Right lobe of liver (tissue), 6 donors: Measurements from ENCODE around the gene SCYGR8. TPM values are rescaled to one million over a fixed set of nuclear protein-coding genes. Genes with fewer than 3 reads are reported as not detected.
"Not testable (repeated sequence)": the region's sequence is repeated elsewhere in the genome, so short reads cannot be mapped to it uniquely, and the experiment has no call there.

Experiments
- ATAC-seq, 4 donors: fragments of 200-7000 bp; cut with Tn5 transposase; one replicate each; pipeline ENCODE4 v1.9.1; 2020; ENCODE audit warnings: mild to moderate bottlenecking in 4 of 4, moderate library complexity in 4 of 4
- DNase-seq, 3 donors: peaks; one replicate each; pipeline ENCODE4 v3.0.0-alpha.2; 2020
- H3K27ac ChIP-seq, 3 donors: fragments of 200-600 bp; one replicate each; pipeline ENCODE4 v1.8.0; 2022
- H3K27me3 ChIP-seq, 2 donors: fragments of 200-600 bp; one replicate each; pipeline ENCODE4 v1.8.0; 2022
- H3K36me3 ChIP-seq, 4 donors: fragments of 200-600 bp; sonication (generic) in 1 of 4; one replicate each; pipeline versions ENCODE4 v1.5.1 to v1.8.0; 2017 to 2022; ENCODE audit warnings: control low read depth in 1 of 4
- H3K4me1 ChIP-seq, 4 donors: fragments of 200-600 bp; sonication (generic) in 1 of 4; one replicate each; pipeline versions ENCODE4 v1.5.1 to v1.8.0; 2017 to 2022; ENCODE audit warnings: control low read depth in 1 of 4
- H3K4me3 ChIP-seq, 3 donors: fragments of 200-600 bp; one replicate each; pipeline ENCODE4 v1.8.0; 2022
- H3K9me3 ChIP-seq, 4 donors: fragments of 200-600 bp; sonication (generic) in 1 of 4; one replicate each; pipeline versions ENCODE4 v1.5.1 to v1.8.0; 2017 to 2022; ENCODE audit warnings: control low read depth in 1 of 4
- POLR2A ChIP-seq: fragments of 450-650 bp; IDR thresholded peaks from one replicate; pipeline ENCODE4 v1.6.1; 2017; ENCODE audit warnings: antibody characterized with exemption, mild to moderate bottlenecking
- WGBS: methylation state at CpG from one replicate; pipeline ENCODE4 v1.1.6; 2018; ENCODE audit warnings: low coverage, low lambda C conversion rate; ENCODE audit not compliant: insufficient coverage; ENCODE audit errors: missing lambda C conversion rate; 5-methylcytosine and 5-hydroxymethylcytosine counted together
- intact Hi-C, 2 donors: fragments of 100-400 bp; cut with DNase I; formaldehyde crosslinking; loops; one replicate each; pipeline versions ENCODE4 v1.11.2 to v1.14.1; 2022
- total RNA-seq, 6 experiments: library from RNA; depleted of rRNA in 2 of 6; stranded (reverse); fragments of >200 nt in 2 of 6; fragmentation: NEBNext Ultra II Directional in 3 of 6; extraction: Animal tissue kit (Norgen Biotek cat#: 25700) in 3 of 6; gene quantifications; one replicate each; pipeline versions ENCODE4 v1.1.0 to v1.2.4, GENCODE V29; 2016 to 2023
- TF ChIP-seq, protein P1 (sequence below), 4 donors: fragments of 200-600 bp in 3 of 4; fragments of 450-650 bp in 1 of 4; IDR thresholded peaks; one replicate each; pipeline versions ENCODE4 v1.5.1 to v1.8.0; 2016 to 2022; ENCODE audit warnings: antibody characterized with exemption in 4 of 4, mild to moderate bottlenecking in 2 of 4
- donor health status: DM: no; HTN: yes; CAD: no.
- donor health status: DM: no; HTN: no; CAD: no.
- donor health status: DM: no; HTN: no; CAD: no.
- donor health status: DM: no; HTN: yes; CAD: no.
- donor health status: DM: no; HTN: yes; CAD: no.

SCYGR8 gene
- total RNA-seq, 6 experiments from 2014 or later, result not detected

DNA sequence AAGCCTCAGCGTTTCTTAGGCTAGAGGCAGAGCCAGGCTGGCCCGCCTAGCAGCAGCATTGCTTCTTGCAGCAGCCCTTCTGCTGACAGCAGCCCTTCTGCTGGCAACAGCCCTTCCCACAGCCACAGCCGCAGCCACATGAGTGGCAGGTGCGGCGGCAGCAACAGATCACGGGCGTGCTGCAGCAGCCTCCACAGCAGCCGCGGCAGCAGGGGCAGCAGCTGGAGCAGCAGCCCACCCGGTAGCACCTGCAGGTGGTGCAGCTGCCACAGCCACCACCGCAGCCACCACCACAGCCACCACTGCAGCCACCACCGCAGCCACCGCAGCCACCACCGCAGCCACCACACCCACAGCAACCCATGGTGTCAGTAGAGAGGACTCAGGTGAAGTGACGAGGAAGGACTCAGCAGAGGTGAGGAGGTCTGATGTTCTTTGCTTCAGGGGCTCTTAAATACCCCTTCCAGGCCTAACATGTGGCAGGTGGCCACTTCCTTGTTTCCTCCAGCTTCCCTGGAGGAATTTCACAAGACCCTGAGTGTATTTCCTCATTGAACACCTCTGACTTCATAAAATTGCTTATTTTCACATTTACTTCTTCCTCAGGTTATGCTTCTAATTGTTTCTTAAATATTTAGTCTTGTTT, 21.2 kb upstream of the SCYGR8 start, which contains the start of gene SCYGR6:
TSS of gene SCYGR6 (minus strand) at position 364 of the 646 bp plus-strand sequence. CDS start at position 364, 0 bp downstream.
- ATAC-seq (no peak), DNase-seq (no peak)
- Histone ChIP-seq H3K27me3 (no peaks in the 10 kb centered on the region), H3K27ac (no peak within 1 kb of the TSS), H3K36me3 (no peaks in the 10 kb centered on the region), H3K9me3 (no peaks in the 10 kb centered on the region), H3K4me3 (no peak within 1 kb of the TSS), H3K4me1 (peaks cover 0 to under 1% (median 0%) of the 10 kb centered on the region in 4 donors)
- no CpG with 5 or more reads among the region's 15 CpGs for WGBS
- TF ChIP-seq, protein P1, sequence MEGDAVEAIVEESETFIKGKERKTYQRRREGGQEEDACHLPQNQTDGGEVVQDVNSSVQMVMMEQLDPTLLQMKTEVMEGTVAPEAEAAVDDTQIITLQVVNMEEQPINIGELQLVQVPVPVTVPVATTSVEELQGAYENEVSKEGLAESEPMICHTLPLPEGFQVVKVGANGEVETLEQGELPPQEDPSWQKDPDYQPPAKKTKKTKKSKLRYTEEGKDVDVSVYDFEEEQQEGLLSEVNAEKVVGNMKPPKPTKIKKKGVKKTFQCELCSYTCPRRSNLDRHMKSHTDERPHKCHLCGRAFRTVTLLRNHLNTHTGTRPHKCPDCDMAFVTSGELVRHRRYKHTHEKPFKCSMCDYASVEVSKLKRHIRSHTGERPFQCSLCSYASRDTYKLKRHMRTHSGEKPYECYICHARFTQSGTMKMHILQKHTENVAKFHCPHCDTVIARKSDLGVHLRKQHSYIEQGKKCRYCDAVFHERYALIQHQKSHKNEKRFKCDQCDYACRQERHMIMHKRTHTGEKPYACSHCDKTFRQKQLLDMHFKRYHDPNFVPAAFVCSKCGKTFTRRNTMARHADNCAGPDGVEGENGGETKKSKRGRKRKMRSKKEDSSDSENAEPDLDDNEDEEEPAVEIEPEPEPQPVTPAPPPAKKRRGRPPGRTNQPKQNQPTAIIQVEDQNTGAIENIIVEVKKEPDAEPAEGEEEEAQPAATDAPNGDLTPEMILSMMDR (IDR thresholded peaks at IDR 0.05), result no peak
- no peak for TF ChIP-seq POLR2A
- intact Hi-C loops, result no loop called here

DNA sequence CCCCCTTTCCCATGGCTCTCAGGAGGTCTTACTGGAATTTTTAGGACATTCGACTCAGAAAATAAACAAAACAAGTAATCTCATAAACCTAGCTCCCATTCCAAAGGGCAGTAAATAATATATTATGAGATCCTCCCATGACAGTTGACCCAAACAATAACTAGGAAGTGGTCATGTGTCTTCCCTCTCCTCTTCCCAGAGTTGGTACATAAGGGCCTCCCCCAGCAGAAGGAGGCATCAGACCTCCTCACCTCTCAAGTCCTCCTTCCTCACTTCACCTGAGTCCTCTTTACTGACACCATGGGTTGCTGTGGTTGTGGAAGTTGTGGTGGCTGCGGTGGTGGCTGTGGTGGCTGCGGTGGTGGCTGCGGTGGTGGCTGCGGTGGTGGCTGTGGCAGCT, 17.7 kb upstream of the SCYGR8 start, which contains the start of gene SCYGR7:
TSS of gene SCYGR7 (plus strand) at position 301 of the 400 bp plus-strand sequence. CDS start at position 301, 0 bp downstream.
- no peak within 1 kb of the TSS for H3K27ac ChIP-seq
- no peaks in the 10 kb centered on the region for H3K9me3 ChIP-seq
- H3K4me1 ChIP-seq, result no peaks in the 10 kb centered on the region
- TF ChIP-seq POLR2A, result no peak
- TF ChIP-seq, protein P1 (IDR thresholded peaks at IDR 0.05), result no peak
- H3K36me3 ChIP-seq, result no peaks in the 10 kb centered on the region
- whole genome bisulfite sequencing, result 79% methylated on average over 1 of the region's 5 CpGs
- H3K4me3 ChIP-seq, result no peak within 1 kb of the TSS
- no peak for DNase-seq
- no peaks in the 10 kb centered on the region for H3K27me3 ChIP-seq
- no peak for ATAC-seq
- intact Hi-C loops, result no loop called here

DNA sequence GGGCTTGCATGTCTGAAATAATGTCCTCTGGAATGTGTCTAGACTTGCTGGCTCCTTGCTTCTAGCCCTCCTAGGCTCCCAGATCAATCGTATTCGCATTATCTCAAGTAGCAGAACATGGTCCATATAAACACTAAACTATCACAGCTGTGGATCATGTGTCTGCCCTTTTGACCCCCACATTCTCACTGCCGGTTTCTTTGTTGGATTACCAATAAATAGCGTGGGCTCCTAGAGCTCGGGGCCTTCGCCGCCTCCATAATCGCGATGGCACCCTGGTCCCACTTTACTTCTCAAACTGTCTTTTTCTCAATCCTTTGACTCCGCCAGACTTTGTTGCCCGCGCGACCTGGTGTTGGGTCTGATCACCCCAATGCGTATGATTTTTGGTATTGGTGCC, 6.3 kb upstream of the SCYGR8 start:
- no peaks in the 10 kb centered on the region for H3K9me3 ChIP-seq
- H3K27me3 ChIP-seq, result no peaks in the 10 kb centered on the region
- 77% methylated on average over 14 of the region's 14 CpGs for WGBS
- no peaks in the 10 kb centered on the region for H3K36me3 ChIP-seq
- DNase-seq (no peak), ATAC-seq (no peak)
- no peak overlapping the region for H3K4me3 ChIP-seq
- intact Hi-C loops, result no loop called here
- no peak overlapping the region for H3K27ac ChIP-seq
- H3K4me1 ChIP-seq, result no peaks in the 10 kb centered on the region
- TF ChIP-seq, protein P1 (IDR thresholded peaks at IDR 0.05), result no peak
- TF ChIP-seq POLR2A, result no peak

DNA sequence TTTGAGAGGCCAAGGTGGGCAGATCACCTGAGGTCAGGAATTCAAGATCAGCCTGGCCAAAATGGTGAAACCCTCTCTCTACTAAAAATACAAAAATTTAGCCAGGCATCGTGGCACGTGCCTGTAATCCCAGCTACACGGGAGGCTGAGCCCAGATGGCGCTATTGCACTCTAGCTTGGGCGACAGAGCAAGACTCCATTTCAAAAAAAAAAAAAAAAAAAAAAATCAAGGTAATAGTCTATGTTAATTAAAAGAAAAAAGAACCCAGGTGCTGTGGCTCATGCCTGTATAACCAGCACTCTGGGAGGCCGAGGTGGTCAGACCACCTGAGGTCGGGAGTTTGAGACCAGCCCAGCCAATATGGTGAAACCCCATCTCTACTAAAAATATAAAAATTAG, 5.0 kb upstream of the SCYGR8 start:
- H3K4me1 ChIP-seq, ATAC-seq, H3K36me3 ChIP-seq, H3K4me3 ChIP-seq, H3K27ac ChIP-seq, H3K9me3 ChIP-seq, intact Hi-C loops, H3K27me3 ChIP-seq, DNase-seq: not testable (repeated sequence)
- 78% methylated on average over 4 of the region's 7 CpGs for WGBS

DNA sequence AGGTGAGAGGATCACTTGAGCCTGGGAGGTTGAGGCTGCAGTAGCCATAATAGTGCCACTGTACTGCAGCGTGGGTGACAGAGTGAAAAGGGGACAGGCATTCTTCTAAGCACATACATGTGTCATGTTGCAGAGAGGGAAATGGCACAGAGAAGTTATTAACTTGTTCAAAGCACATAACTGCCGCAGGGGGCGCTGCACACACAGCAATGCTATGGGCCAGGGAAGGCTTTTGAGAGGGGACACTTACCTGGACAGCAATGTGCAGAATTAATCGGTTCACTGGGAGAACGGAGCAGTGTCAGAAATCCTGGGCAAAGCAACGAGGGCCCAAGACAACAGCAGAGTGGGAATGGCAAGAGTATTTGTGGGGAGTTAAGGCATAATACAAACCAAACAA, 2.4 kb downstream of the SCYGR8 start:
- Histone ChIP-seq H3K36me3 (no peaks in the 10 kb centered on the region), H3K4me1 (no peaks in the 10 kb centered on the region), H3K9me3 (no peaks in the 10 kb centered on the region), H3K27ac (no peak overlapping the region), H3K27me3 (no peaks in the 10 kb centered on the region), H3K4me3 (no peak overlapping the region)
- WGBS, result 76% methylated on average over 6 of the region's 6 CpGs
- intact Hi-C loops, result no loop called here
- TF ChIP-seq, protein P1 (IDR thresholded peaks at IDR 0.05), result no peak
- TF ChIP-seq POLR2A, result no peak
- DNase-seq (no peak), ATAC-seq (no peak)

DNA sequence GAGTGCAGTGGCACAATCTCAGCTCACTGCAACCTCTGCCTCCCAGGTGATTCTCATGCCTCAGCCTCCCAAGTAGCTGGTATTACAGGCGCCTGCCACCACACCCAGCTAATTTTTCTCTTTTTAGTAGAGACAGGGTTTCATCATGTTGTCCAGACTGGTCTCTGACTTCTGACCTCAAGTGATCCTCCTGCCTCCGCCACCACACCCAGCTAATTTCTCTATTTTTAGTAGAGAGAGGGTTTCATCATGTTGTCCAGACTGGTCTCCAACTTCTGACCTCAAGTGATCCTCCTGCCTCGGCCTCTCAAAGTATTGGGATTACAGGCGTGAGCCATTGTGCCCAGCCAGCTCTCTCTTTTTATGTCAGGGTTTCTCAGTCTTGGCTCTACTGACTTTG, 10.6 kb downstream of the SCYGR8 start:
- 62% methylated on average over 4 of the region's 4 CpGs for WGBS
- H3K4me3 ChIP-seq, H3K4me1 ChIP-seq, intact Hi-C loops, H3K36me3 ChIP-seq, H3K27me3 ChIP-seq, DNase-seq, H3K27ac ChIP-seq, H3K9me3 ChIP-seq, ATAC-seq: not testable (repeated sequence)
